Hematopoietic multipotent progenitor cell treated with erythropoietin and hydrocortisone succinate and interleukin-3 and kit ligand, for 15 days (in vitro differentiated cells): Measurements from ENCODE around the gene TTC3.
A peak's percentile ranks its signal among the peaks of the same experiment; 100 is the strongest.

ENCODE experiments used
- DNase-seq: peaks from one replicate; pipeline ENCODE4 v3.0.0-alpha.2; 2015; ENCODE audit warnings: low spot score

TTC3 gene

DNA sequence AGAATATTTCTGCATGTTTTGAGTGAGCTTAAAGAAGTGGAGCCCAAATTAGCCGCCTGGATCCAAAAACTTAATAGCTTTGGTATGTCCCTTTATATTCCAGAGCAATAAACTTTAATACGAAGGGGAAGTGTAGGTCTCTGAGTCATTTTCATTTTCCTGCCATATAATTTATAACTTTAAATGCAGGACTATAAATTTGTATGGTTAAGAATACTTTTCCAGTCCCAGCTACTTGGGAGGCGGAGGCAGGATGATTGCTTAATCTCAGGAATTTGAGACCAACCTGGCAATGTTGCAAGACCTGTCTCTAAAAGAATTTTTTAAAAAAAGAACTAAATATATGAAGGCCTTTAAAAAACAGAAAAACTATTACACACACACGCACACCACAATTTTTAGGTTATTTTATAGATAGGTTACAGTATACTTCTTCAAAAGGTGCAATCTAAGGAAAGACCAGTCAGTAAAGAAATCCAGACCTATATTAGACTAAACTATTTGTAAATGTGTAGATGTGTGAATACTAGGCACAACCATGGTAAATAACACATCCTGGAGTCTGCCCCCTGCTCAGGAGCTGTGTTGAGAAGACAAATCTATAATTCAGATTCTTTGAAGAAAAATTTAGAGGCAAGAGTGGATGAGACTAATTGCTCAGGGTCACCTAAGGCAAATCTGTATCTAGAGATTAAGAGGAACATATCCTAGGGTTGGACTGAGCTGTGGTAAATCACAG lies 80.3 kb downstream of the TTC3 start:
- no peak for DNase-seq

DNA sequence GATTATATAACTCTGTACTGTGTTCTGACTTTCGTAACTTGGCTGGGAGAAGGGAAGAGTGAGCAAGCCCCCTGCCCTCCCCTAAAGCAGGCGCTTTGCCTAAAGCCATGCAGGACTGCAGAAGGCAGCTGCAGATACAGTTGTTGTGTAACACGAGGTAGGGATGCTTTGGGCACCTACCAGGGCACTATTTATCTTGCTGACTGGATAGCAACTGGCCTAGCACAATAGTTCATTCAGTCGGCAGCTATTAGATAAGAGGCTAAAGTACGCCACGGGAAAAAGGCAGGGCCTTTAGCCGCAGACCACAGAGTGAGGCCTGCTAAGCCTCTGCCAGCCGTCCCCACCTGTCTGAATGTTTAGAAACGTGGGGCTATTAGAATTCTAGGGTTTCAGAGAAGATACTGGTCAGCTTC lies 80.9 kb downstream of the TTC3 start:
- no peak for DNase-seq

DNA sequence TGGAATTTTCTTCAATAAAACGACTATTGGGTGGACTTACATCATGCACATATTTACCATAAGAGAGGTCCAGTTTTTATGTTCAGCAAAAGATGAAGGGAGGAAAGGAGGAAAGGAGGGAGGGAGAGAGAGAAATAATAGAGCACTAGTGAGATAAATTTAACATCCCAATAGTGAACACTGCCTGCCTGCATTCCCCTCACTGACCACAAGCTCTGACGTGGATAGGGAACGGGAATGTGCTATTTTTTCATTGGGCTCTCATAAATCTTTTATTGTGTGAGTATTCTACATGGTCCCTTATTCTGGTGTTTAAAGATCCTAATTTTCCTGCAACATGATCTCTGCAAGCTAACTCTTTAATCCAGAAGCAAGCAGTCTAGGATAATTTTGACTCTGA lies 82.1 kb downstream of the TTC3 start:
- DNase-seq: no peak

DNA sequence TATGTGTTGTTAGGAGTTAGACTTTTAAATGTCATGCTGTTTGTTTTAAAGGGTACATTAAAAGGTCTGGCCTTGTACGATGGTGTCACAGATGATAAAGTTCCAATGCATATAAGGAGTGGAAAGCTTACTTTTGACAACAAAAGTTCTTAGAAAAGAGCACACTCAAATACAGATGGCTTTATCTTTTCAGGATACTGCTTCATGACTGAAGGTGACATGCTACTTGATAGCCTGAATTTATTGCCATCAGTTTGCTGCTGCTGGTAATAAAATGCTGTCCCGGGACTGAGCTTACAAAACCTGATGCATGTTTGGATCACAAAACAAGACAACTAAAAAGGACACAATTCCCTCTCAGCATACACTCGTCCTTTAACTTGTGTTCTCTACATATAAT lies 84.9 kb downstream of the TTC3 start:
- DNase-seq: no peak

DNA sequence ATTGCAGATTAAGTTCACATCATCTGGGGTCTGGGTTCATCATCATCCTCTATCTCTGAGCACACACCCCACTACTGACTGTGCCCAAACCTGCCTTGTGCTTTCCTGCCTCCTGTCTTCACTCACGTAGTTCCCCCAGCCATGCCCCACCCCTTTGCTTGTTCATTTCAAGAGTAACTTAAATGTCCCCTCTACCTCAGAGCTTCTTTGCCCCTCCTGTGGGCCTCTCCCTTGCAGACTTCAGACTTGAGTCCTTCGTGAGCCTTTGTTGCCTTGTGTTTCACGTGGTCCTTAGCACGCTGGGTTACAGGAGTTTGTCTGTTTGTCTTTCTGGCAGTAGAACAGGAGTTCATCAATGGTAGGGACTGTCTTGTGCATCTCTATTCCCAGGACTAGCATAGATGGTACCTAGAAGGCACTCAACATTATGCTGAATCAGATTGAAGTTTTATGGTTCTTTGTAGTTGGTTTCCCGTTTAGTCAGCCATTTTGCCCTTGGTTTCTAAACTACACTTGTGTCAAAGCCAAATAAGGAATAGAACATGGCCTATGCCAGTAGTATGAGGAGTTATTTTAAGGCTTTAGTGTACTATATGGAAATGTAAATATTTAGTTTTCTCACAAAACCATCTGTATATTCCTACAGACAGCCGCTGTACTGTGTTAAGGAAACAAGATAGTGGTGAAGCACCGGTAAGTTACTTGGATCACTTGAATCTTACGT lies 86.2 kb downstream of the TTC3 start:
- no peak for DNase-seq

DNA sequence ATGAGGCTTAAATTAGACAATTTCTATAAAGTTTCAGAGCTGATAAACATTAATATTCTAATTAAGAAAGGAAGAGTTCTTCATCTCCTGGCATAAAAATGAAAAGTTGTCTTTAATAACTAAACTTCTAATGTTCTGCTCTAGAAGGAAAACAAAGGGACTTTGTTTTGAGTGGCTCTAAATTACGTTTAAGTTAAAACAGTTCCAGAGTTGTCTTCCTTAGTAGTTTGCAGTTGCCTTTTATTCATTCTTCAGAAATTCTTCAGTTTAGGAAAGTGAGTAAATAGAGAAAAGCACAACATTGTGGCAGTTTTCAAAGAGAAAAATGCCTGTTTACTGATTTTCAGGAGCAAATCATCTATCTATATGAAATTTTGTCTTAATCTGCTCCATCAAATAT lies 86.9 kb downstream of the TTC3 start:
- DNase-seq: no peak

DNA sequence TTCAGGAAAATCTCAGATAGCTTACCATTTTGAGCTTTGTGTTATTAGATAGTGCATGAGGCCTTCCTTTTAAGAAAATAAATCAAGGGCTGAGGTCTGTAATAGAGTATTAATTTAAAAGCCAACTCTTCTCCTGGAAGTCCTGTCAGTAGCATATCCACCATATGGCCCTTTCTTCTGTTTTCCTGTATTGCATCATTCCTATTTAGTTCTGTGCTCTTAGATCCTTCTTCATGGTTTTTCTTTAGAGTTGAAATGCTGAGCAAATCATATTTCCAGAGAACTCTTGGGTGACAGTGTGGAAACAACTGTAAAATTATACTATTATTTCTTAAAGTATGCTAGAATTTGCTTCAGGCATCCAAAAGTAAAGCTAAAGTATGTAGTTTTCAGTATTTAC lies 91.7 kb downstream of the TTC3 start:
- DNase-seq: no peak

DNA sequence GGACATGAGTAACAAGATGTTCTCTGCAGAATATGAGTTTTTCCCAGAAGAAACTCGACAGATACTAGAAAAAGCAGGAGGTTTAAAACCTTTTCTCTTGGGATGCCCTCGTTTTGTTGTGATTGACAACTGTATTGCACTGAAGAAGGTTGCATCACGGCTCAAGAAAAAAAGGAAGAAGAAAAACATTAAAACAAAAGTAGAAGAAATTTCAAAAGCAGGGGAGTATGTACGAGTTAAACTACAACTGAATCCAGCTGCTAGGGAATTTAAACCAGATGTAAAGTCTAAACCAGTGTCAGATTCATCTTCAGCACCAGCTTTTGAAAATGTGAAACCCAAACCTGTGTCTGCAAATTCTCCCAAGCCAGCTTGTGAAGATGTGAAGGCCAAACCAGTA lies 92.5 kb downstream of the TTC3 start:
- no peak for DNase-seq

DNA sequence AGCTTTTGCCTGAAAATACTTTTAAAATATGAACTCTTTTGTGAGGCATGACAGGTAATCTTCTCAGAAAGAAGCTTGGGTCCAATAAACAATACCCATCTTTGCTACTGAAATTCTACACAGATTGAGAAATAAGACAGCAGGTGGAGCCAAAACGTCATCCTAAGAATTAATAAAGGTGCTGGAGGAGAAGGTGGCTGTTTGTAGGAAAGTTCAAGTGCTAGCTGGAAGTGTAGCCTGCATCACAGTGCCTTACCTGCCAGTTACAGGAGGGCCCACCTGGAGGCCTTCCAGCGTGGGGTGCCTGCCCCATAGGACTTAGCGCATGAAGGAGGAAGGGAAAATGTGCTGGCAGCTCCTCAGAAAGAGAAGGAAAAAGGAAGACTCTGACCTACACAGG lies 93.7 kb downstream of the TTC3 start:
- DNase-seq: peak; percentile 31

DNA sequence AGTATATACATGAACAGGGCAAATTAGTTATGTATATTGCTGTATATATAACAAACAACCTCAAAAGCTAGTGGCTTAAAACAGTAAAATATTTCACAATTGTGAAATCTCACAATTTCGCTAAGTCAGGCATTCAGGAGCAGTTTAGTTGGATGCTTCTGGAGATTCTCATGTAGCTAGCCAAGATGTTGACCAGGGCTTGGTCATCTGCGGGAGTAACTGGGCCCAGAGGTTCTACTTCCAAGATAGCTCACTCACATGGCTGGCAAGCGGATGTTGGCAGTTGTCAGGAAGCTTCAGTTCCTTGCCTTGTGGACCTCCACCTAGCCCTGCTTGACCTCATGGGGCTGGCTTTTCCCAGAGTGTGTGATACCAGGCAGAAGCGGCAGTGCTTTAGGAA lies 95.6 kb downstream of the TTC3 start:
- DNase-seq: no peak

DNA sequence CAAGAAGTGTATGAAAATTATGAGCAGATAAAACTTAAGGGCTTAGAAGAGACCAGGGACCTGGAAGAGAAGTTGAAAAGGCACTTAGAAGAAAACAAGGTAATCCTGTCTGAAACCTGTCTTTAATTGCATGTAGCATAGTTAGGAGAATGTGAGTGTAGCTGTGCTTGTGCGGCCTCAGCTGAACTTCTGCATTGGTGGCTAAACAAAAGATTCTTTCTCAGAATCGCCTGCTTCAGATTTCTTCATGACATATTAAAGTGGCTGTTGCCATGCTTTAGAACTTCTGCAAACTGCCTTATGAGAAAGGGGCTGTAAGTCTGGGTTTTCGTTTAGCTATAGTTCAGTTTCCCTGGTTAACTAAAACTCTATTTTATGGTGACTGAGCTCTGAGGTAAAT lies 99.6 kb downstream of the TTC3 start:
- DNase-seq: no peak

DNA sequence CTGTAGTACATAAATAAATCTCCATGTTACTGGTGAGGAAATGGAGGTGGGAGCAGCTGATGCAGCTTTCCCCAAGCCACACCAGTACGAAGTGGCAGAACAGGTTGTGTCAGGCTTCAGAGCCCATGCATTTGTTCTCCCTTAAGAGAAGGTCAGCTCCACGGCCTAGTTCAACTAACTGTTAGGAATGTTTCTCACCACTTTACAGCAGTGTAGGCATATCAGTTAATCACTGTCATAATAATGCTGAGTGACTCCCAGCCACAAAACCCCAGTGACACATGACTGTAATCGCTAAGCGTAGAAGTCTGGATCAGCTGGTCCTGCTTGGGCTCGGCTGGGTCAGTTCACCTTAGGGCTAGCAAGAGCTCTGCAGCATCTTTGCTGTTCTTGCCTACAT lies 103.7 kb downstream of the TTC3 start:
- no peak for DNase-seq

DNA sequence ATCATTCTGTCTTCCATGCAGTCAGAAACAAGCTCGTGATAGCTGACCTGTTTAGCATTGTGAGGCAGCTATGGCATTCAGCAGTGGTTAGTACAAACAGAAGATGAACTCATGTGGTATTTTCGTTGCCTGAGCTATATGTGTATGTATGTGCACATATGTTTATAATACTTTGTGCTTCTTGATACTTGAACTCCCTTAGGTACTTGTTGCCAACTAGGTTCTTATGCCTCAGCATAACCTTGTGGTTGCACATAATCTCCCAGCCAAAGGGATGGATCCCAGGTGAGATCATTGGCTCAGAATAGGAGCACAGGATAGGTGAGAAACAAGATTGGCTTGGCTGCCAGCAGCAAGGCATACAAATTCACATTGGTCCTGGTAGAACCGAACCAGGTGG lies 108.0 kb downstream of the TTC3 start:
- DNase-seq: no peak

DNA sequence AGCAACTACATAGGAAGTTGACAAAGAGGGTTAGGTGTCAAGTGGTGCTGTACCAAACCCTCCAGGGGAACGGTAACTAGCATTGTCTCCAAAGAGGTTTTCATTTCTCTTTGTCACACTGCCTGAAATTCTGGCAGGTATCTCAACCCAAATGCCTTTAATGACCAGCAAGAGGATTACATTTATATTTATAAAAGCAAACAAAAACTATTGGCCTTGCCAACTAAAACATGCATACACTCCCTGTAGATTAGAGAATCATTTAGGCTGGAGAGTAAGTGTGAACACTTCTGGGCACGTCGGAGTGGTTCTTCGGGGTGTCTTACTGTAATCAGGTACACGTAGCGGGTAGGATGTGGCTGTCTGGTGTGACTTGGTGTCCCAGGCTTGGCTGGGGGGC lies 109.2 kb downstream of the TTC3 start:
- no peak for DNase-seq

DNA sequence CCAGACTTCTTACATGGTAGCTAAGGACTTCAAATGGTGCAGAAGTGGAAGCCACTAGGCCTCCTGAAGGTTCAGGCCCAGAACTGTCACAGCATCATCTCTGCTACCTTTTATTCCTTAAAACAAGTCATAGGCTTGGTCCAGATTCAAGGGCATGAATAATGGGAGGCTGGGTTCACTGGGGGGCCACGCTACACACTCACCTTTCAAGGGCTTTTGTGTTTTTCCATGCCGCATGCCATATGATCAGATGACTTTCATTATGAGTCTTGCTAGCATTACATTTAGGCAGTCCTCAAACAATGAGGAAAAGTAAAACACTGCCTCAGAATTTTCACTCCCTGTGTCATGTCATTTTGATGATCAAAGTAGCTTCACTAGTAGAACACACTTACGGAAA lies 110.7 kb downstream of the TTC3 start:
- no peak for DNase-seq

DNA sequence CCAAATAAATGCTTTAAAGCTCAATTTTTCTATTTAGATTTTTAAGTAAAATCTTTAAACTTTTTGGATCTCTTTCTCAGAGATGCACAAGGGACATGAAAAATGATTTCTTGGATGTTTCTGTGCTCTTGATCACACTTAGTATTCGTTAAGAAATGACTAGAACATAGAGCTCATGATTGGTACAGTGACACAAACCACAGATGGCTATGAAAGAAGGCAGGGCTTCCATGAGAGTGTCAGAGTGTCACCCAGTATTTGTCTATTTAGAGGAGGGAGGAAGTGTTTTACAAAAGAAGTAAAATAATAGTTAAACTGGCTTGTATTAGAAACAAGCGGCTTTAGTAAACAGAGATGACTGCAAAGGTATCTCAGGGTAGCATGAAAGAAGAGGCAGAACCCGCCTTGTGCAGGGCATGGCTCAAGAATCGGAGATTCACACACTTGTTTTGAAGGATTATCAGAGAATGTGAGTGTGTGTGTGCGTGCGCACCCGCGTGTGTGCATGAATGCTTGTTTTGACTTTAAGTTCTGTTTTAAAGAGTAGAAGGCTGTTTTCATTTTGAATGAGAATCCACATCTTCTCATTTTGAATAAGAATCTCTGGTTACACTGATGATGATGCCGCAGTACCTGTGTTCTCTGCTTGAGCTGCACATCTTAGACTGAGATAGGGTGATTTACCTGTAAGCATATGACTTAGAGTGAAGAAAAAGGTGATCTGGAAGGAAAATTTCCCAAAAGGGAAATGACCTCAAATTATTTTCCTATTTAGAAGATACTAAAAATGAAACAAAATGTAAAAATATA lies 111.9 kb downstream of the TTC3 start:
- DNase-seq: no peak

DNA sequence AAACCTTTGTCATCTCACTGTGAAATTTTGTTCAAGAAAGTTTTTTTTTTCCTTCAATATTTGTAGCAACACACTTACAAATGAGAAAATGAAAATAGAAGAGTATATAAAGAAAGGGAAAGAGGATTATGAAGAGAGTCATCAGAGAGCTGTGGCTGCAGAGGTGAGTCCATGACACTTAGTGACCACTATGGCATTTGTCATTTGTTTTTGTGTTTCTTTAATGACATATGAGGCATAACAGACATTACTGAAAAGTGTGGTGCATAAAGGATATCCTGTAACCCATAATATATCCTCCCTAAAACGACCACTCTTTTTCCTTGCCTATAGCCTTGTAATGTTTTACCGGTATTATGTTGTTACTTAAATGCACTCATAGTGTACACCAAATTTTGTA lies 113.9 kb downstream of the TTC3 start:
- DNase-seq: no peak

DNA sequence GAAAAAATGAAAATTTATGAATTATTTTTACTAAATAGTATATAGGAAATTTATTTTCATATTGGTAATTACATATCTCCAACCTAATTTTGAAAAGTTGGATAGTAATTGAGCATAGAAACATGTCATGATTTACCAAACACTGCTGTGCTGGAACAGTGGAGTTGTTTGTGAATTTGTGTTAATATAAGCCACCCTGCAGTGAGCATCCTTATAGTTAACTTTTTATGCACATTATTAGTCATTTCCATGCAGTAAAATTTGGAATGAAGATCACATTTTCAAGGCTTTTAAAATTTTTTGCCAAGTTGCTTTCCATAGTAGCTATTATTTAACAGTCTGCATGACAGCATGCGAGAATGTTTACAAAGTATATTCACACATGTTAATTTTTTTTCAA lies 115.8 kb downstream of the TTC3 start:
- no peak for DNase-seq

DNA sequence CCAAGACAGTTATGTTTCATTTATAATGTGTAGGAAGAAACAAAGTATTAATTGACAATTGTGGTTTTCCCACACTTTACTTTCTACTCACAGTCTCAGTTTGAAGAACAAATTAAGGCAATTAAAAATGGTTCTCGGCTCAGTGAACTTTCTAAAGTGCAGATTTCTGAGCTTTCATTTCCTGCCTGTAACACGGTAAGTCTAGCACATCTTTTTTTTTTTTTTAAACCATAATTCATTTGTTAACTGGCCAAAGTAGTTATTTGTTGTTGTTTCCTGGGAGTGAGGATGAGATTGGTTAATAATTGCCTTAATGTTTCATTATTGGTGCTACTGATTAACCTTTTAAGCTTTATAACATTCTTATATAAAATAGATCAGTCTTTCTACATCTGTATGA lies 119.0 kb downstream of the TTC3 start:
- DNase-seq: no peak

DNA sequence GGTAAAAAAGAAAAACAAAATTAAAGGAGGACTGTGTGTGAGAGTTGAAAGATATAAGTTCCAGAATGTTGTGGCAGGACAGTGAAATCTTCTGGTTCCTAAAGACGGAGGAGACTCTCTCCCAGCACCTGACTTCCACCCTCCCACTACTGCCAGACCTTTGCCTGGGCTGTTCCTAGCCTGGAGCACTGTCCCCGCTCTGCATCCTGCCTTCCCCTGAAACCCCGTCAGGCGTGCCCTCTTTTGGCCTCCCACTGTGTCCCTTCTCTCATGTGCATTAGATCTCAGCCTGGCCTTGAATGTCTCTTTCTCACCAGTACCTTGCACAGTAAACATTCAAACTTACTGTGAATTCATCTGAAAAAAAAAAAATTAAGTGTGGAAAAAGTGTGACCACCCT lies 120.0 kb downstream of the TTC3 start:
- DNase-seq: no peak

DNA sequence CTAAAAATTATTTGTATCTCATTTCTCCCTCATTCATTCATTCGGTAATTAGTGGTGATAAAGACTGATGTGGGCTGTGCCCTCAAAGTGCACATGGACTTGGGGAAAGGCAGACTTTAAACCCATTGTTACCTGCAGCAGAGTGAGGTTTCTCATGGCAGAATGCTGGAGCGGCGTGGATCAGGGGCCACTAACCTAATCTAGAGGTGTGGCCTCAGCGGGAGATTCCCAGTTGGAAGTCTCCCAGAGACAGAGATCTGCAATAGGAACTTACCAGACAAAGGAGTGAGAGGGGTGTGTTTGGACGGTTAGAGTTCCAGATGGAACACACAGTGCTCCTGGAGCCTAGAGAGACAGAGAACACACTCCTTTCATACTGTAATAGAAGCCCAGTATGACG lies 120.6 kb downstream of the TTC3 start:
- DNase-seq: no peak

DNA sequence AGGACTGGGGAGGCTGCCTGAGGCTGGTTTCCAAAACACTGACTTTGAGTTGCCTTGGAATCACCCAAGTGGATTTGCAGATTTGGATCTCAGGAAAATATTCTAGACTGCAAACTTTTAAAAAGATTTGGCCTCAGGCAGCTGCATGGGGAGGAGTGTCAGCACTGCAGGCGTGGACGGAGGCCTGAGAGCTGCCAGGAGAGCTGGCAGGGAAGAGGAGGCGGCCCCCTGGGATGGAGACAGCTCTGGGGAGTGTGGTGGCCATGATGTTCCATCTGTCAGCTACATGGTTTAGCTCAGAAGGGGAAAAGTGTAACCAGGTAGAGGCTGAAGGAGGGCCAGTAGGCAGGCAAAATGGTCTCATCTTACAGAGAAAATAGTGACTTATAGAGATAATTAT lies 122.0 kb downstream of the TTC3 start:
- DNase-seq: no peak

DNA sequence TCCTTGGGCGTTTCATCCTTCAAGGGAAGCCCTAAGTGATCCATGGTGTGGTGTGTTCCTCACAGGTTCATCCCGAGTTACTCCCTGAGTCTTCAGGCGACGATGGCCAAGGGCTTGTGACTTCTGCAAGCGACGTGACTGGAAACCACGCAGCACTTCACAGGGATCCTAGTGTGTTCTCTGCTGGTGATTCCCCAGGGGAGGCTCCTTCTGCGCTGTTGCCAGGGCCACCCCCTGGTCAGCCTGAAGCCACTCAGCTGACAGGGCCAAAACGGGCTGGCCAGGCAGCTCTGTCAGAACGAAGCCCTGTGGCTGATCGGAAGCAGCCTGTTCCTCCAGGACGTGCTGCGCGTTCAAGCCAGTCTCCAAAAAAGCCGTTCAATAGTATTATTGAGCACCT lies 122.6 kb downstream of the TTC3 start:
- DNase-seq: no peak
